ENCODE measurements around the gene UBE2F.

GRCh38 chr2:237972936-237973335 lies 6.1 kb downstream of the UBE2F start:
- TF ChIP-seq POLR2A (IDR thresholded peaks at IDR 0.05; ENCODE audit: low read depth, low read length) (no peak), SMC3 (IDR thresholded peaks at IDR 0.05; ENCODE audit: low read depth, low read length) (no peak), CTCF (conservative IDR thresholded peaks at IDR 0.05; ENCODE audit: low read depth, low read length) (no peak), MXI1 (IDR thresholded peaks at IDR 0.05; ENCODE audit: borderline replicate concordance, low read depth, low read length) (no peak), MAZ (IDR thresholded peaks at IDR 0.05; ENCODE audit: borderline replicate concordance, low read depth, low read length) (no peak)
